Mesodermal cell (in vitro differentiated cells): Measurements from ENCODE around the gene OR51B2.
"Not testable (repeated sequence)": the region's sequence is repeated elsewhere in the genome, so short reads cannot be mapped to it uniquely, and the experiment has no call there.

Experiments used
- H3K27ac ChIP-seq: 2 replicates; pipeline ENCODE4 v1.7.0; 2013; ENCODE audit warnings: mild to moderate bottlenecking, low read depth, low read length, moderate library complexity; ENCODE audit not compliant: severe bottlenecking
- H3K36me3 ChIP-seq: 2 replicates; pipeline ENCODE4 v1.7.1; 2013; ENCODE audit warnings: mild to moderate bottlenecking, low read length, moderate library complexity; ENCODE audit not compliant: control insufficient read depth, insufficient read depth
- H3K4me1 ChIP-seq: one replicate; pipeline ENCODE4 v1.7.1; 2013; ENCODE audit warnings: mild to moderate bottlenecking, low read length; ENCODE audit not compliant: insufficient read depth, control insufficient read depth, poor library complexity, severe bottlenecking
- H3K4me3 ChIP-seq: 2 replicates; pipeline ENCODE4 v1.7.0; 2013; ENCODE audit warnings: low read length, control low read depth, mild to moderate bottlenecking; ENCODE audit not compliant: insufficient read depth, poor library complexity, severe bottlenecking; ENCODE audit errors: extremely low read depth
- H3K9me3 ChIP-seq: 2 replicates; pipeline ENCODE4 v1.7.1; 2013; ENCODE audit warnings: mild to moderate bottlenecking, low read length, moderate library complexity; ENCODE audit not compliant: control insufficient read depth
- WGBS, 2 experiments: methylation state at CpG; one replicate each; pipeline ENCODE4 v1.1.5; 2013; ENCODE audit warnings: missing lambda C conversion rate in 2 of 2; ENCODE audit not compliant: insufficient coverage in 2 of 2; 5-methylcytosine and 5-hydroxymethylcytosine counted together

The OR51B2 gene

GRCh38 chr11:5349550-5349949 is 25.5 kb upstream of the OR51B2 start:
- Histone ChIP-seq H3K4me3 (no peak overlapping the region), H3K4me1 (no peaks in the 10 kb centered on the region), H3K9me3 (no peaks in the 10 kb centered on the region), H3K27ac (no peak overlapping the region), H3K36me3 (no peaks in the 10 kb centered on the region)
- WGBS, 2 experiments, result 50% methylated on average over 1 of the region's 1 CpG; no CpG with 5 or more reads in 1 of the 2 experiments

- Histone ChIP-seq H3K36me3 (no peaks in the 10 kb centered on the region), H3K4me1 (no peaks in the 10 kb centered on the region), H3K9me3 (no peaks in the 10 kb centered on the region), H3K4me3 (no peak overlapping the region), H3K27ac (no peak overlapping the region)
- 31% methylated on average over 2 of the region's 3 CpGs; no CpG with 5 or more reads in 1 of the 2 experiments for WGBS, 2 experiments
Measured at GRCh38 chr11:5348551-5349194, 24.6 kb upstream of the OR51B2 start.

- Histone ChIP-seq H3K9me3 (no peaks in the 10 kb centered on the region), H3K4me3 (no peak overlapping the region), H3K4me1 (no peaks in the 10 kb centered on the region), H3K36me3 (no peaks in the 10 kb centered on the region), H3K27ac (no peak overlapping the region)
- WGBS, 2 experiments, result 76 to 91% methylated on average over 1 to 3 of the region's 3 CpGs
Measured at GRCh38 chr11:5345831-5346230, 21.7 kb upstream of the OR51B2 start.

GRCh38 chr11:5343474-5344335 is 19.6 kb upstream of the OR51B2 start, which contains the start of gene OR51B5:
Gene OR51B5 (minus strand): TSS chr11:5343524. CDS start chr11:5343524, 0 bp downstream.
- Histone ChIP-seq H3K4me1 (no peaks in the 10 kb centered on the region), H3K27ac (no peak within 1 kb of the TSS), H3K36me3 (no peaks in the 10 kb centered on the region), H3K4me3 (no peak within 1 kb of the TSS), H3K9me3 (no peaks in the 10 kb centered on the region)
- WGBS, 2 experiments, result 54 to 89% methylated on average over 1 to 3 of the region's 6 CpGs

GRCh38 chr11:5339771-5340322 is 15.8 kb upstream of the OR51B2 start:
- no peak overlapping the region for H3K27ac ChIP-seq
- 100% methylated on average over 1 of the region's 1 CpG; no CpG with 5 or more reads in 1 of the 2 experiments for WGBS, 2 experiments
- no peak overlapping the region for H3K4me3 ChIP-seq
- no peaks in the 10 kb centered on the region for H3K4me1 ChIP-seq
- H3K36me3 ChIP-seq, result no peaks in the 10 kb centered on the region
- no peaks in the 10 kb centered on the region for H3K9me3 ChIP-seq

- H3K4me3 ChIP-seq, H3K9me3 ChIP-seq, H3K27ac ChIP-seq, H3K36me3 ChIP-seq, H3K4me1 ChIP-seq: not testable (repeated sequence)
- WGBS, 2 experiments, result 63% methylated on average over 1 of the region's 1 CpG; no CpG with 5 or more reads in 1 of the 2 experiments
Measured at GRCh38 chr11:5337253-5337652, 13.2 kb upstream of the OR51B2 start.

GRCh38 chr11:5336331-5336730 is 12.2 kb upstream of the OR51B2 start:
- H3K4me3 ChIP-seq, result no peak overlapping the region
- no peaks in the 10 kb centered on the region for H3K36me3 ChIP-seq
- no peaks in the 10 kb centered on the region for H3K4me1 ChIP-seq
- no peaks in the 10 kb centered on the region for H3K9me3 ChIP-seq
- H3K27ac ChIP-seq, result no peak overlapping the region

- WGBS, 2 experiments, result no CpG with 5 or more reads among the region's 1 CpG
- H3K36me3 ChIP-seq, result no peaks in the 10 kb centered on the region
- no peaks in the 10 kb centered on the region for H3K9me3 ChIP-seq
- no peak overlapping the region for H3K4me3 ChIP-seq
- no peak overlapping the region for H3K27ac ChIP-seq
- no peaks in the 10 kb centered on the region for H3K4me1 ChIP-seq
Measured at GRCh38 chr11:5335170-5335569, 11.1 kb upstream of the OR51B2 start.

- Histone ChIP-seq H3K9me3 (no peaks in the 10 kb centered on the region), H3K36me3 (no peaks in the 10 kb centered on the region), H3K4me3 (no peak overlapping the region), H3K4me1 (no peaks in the 10 kb centered on the region), H3K27ac (no peak overlapping the region)
- 100% methylated on average over 1 of the region's 5 CpGs; no CpG with 5 or more reads in 1 of the 2 experiments for WGBS, 2 experiments
Measured at GRCh38 chr11:5317292-5317691, 6.8 kb downstream of the OR51B2 start.

GRCh38 chr11:5313326-5314023 is 10.6 kb downstream of the OR51B2 start:
- not testable (repeated sequence) for H3K27ac ChIP-seq, H3K36me3 ChIP-seq, H3K4me3 ChIP-seq, H3K4me1 ChIP-seq, H3K9me3 ChIP-seq
- no CpG with 5 or more reads among the region's 3 CpGs for WGBS, 2 experiments
